KMS-11 (cell line): ENCODE data around the gene ASCL4.

Experiments
- H2AFZ ChIP-seq: fragments of 200-600 bp; sonication (generic); 2 replicates; pipeline ENCODE4 v1.6.1; 2016; ENCODE audit warnings: antibody characterized with exemption, mixed run types, low read depth
- H3K27ac ChIP-seq: fragments of 200-600 bp; sonication (generic); 2 replicates; pipeline ENCODE4 v1.6.1; 2016; ENCODE audit warnings: mild to moderate bottlenecking, mixed run types
- H3K27me3 ChIP-seq: fragments of 200-600 bp; sonication (generic); 2 replicates; pipeline ENCODE4 v1.6.1; 2017; ENCODE audit warnings: mild to moderate bottlenecking, low read depth, mixed run types, moderate library complexity; ENCODE audit not compliant: insufficient read depth
- H3K36me3 ChIP-seq: fragments of 200-600 bp; sonication (generic); 2 replicates; pipeline ENCODE4 v1.6.1; 2017; ENCODE audit warnings: mild to moderate bottlenecking, mixed run types; ENCODE audit not compliant: insufficient read depth
- H3K4me1 ChIP-seq: fragments of 200-600 bp; sonication (generic); 2 replicates; pipeline ENCODE4 v1.6.1; 2016; ENCODE audit warnings: mild to moderate bottlenecking, low read depth, mixed run types; ENCODE audit not compliant: poor library complexity, severe bottlenecking
- H3K4me2 ChIP-seq: fragments of 200-600 bp; sonication (generic); 2 replicates; pipeline ENCODE4 v1.7.0; 2016; ENCODE audit warnings: mild to moderate bottlenecking, mixed run types
- H3K4me3 ChIP-seq: fragments of 200-600 bp; sonication (generic); IDR thresholded peaks from 2 replicates; pipeline ENCODE4 v1.6.1; 2017; ENCODE audit warnings: low read depth, low read length, mixed read lengths; ENCODE audit not compliant: insufficient read depth
- H3K79me2 ChIP-seq: fragments of 200-600 bp; sonication (generic); 2 replicates; pipeline ENCODE4 v1.6.1; 2016; ENCODE audit warnings: low read depth, mixed run types; ENCODE audit not compliant: insufficient read depth
- H3K9ac ChIP-seq: fragments of 200-600 bp; sonication (generic); 2 replicates; pipeline ENCODE4 v1.6.1; 2016; ENCODE audit warnings: mild to moderate bottlenecking, mixed run types
- H4K20me1 ChIP-seq: fragments of 200-600 bp; sonication (generic); 2 replicates; pipeline ENCODE4 v1.6.1; 2016; ENCODE audit warnings: mild to moderate bottlenecking, mixed run types; ENCODE audit not compliant: insufficient read depth
- CTCF ChIP-seq: fragments of 200-600 bp; sonication (generic); conservative IDR thresholded peaks from 2 replicates; pipeline ENCODE4 v1.6.1; 2017; ENCODE audit warnings: low read depth, mild to moderate bottlenecking, antibody characterized with exemption, low read length, moderate library complexity, mixed read lengths

The ASCL4 gene

GRCh38 chr12:107805488-107806180 lies 31.1 kb downstream of the ASCL4 start:
- TF ChIP-seq CTCF, result no peak
- Histone ChIP-seq H3K36me3 (no peaks in the 10 kb centered on the region), H3K4me1 (peaks cover 16% of the 10 kb centered on the region), H3K27ac (no peak overlapping the region), H3K79me2 (no peaks in the 10 kb centered on the region), H4K20me1 (no peaks in the 10 kb centered on the region), H3K9ac (no peak overlapping the region), H3K4me2 (no peak overlapping the region), H2AFZ (no peak overlapping the region), H3K27me3 (no peaks in the 10 kb centered on the region), H3K4me3 (no peak overlapping the region)

- no peak overlapping the region for H2AFZ ChIP-seq
- no peak overlapping the region for H3K4me3 ChIP-seq
- no peak overlapping the region for H3K27ac ChIP-seq
- H4K20me1 ChIP-seq, result no peaks in the 10 kb centered on the region
- H3K4me1 ChIP-seq, result no peaks in the 10 kb centered on the region
- no peaks in the 10 kb centered on the region for H3K27me3 ChIP-seq
- no peak for TF ChIP-seq CTCF
- no peak overlapping the region for H3K9ac ChIP-seq
- no peaks in the 10 kb centered on the region for H3K79me2 ChIP-seq
- no peaks in the 10 kb centered on the region for H3K36me3 ChIP-seq
- no peak overlapping the region for H3K4me2 ChIP-seq
Measured at GRCh38 chr12:107807471-107808150, 33.1 kb downstream of the ASCL4 start.

- Histone ChIP-seq H3K36me3 (no peaks in the 10 kb centered on the region), H4K20me1 (no peaks in the 10 kb centered on the region), H3K27ac (no peak overlapping the region)
Measured at GRCh38 chr12:107817250-107817649, 42.7 kb downstream of the ASCL4 start.

GRCh38 chr12:107818984-107819383 lies 44.5 kb downstream of the ASCL4 start:
- H2AFZ ChIP-seq, result no peak overlapping the region
- H3K9ac ChIP-seq, result no peak overlapping the region
- no peaks in the 10 kb centered on the region for H3K36me3 ChIP-seq
- H3K79me2 ChIP-seq, result no peaks in the 10 kb centered on the region
- TF ChIP-seq CTCF, result no peak
- no peak overlapping the region for H3K4me2 ChIP-seq
- H3K27ac ChIP-seq, result no peak overlapping the region
- no peaks in the 10 kb centered on the region for H3K27me3 ChIP-seq
- H4K20me1 ChIP-seq, result no peaks in the 10 kb centered on the region
- H3K4me1 ChIP-seq, result no peaks in the 10 kb centered on the region
- no peak overlapping the region for H3K4me3 ChIP-seq

More at GRCh38 chr12:107817250-107817649, 42.7 kb downstream of the ASCL4 start:
- no peaks in the 10 kb centered on the region for H3K79me2 ChIP-seq
- no peaks in the 10 kb centered on the region for H3K4me1 ChIP-seq
- no peak overlapping the region for H2AFZ ChIP-seq
- no peak overlapping the region for H3K4me2 ChIP-seq
- no peak overlapping the region for H3K9ac ChIP-seq
- no peak for TF ChIP-seq CTCF
- no peaks in the 10 kb centered on the region for H3K27me3 ChIP-seq
- H3K4me3 ChIP-seq, result no peak overlapping the region
